ENCODE measurements around the gene ST3GAL3. TPM values are rescaled to one million over a fixed set of nuclear protein-coding genes. Genes with fewer than 3 reads are reported as not detected.
"Not testable (repeated sequence)": the region's sequence is repeated elsewhere in the genome, so short reads cannot be mapped to it uniquely, and the experiment has no call there.

Gene ST3GAL3
- total RNA-seq, 1 experiment from 2014 or later: 4.1 TPM

DNA sequence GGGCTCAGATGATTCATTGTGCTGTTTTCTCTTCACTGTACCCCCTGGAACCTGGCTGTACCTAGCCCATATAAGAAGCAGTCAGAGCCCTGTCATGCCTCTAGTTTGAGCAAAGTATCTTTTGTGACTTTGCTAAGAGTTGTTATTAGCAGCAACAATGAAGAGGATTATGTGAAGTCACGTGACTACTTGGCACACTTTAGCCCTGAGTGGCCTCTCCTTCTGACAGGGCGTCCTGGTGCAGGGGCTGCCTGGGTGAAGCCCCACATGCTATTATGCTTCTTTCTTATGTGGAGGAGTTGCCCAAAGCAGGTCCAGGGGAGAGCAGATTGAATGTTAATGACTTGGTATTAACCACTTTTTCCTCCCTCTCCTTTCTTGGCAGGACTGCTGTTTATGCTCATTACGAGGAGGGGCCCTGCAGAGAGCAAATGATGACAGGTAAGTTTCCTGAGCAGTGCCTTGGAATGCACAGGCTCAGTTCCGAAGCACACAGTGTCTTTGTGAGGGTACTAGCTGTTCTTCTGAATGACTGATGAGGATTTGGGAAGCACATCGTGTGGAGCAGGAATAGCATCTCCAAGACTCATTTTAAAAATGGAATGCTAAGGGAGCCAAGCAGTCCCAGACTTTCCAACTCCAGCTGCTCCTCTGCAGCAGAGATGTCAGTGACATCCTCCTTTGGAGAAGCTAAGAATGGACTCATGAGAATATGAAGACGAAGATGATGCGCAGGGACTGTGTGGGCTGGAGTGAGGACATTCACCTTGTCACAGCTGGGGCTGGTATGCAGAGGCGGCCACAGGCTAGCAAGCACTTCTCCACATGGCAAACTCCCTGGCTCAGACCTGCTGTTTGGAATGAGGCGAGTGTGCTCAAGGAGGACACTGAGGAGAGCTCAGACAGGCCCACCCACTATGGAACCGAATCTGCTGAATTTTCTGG is 15.2 kb upstream of the ST3GAL3 start:
- in situ Hi-C loops (cut with HindIII; ENCODE audit: low pct_unique_long_range_greater_than_20kb, low sequenced_read_pairs): no loop called here
- no peak for DNase-seq (ENCODE audit: low read depth, low spot score)

DNA sequence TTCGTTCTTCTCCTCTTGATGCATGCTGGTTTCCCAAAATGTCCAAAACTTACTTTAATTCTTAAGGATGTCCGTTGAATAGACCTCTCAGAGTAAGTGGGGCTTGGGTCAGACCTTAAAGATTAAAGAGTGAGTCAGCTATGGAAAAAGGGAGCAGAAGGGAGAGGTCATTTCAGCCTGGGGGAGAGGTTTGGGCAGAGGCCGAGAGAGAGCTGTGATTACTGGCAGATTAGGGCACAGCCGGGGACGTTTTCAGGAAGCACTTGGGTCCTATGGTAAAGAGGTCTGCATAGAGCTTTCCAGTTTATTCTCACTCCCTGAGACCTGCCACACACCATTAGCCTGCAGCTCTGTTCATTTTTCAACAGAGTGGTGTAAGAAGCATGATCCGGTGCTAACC is 14.0 kb upstream of the ST3GAL3 start:
- in situ Hi-C loops (cut with HindIII; ENCODE audit: low pct_unique_long_range_greater_than_20kb, low sequenced_read_pairs): no loop called here
- no peak for DNase-seq (ENCODE audit: low read depth, low spot score)

DNA sequence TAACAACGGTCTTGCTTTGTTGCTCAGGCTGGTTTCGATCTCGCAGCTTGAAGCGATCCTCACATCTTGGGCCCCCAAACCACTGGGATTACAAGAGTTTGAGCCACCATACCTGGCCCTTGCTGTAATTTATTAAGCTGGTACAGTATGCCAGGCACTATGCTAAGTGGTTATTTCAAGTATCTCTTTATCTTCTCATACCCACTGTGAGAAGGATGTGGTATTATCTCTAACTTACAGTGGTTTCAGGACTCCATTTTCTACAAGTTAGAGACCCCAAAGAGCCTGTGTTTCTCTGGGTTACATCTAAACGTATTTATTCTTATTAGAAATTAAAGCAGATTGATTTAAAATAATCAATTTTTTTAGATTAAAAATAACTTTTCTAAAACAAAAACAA is 8.1 kb upstream of the ST3GAL3 start:
- no peak for DNase-seq (ENCODE audit: low read depth, low spot score)
- in situ Hi-C loops (cut with HindIII; ENCODE audit: low pct_unique_long_range_greater_than_20kb, low sequenced_read_pairs): no loop called here

DNA sequence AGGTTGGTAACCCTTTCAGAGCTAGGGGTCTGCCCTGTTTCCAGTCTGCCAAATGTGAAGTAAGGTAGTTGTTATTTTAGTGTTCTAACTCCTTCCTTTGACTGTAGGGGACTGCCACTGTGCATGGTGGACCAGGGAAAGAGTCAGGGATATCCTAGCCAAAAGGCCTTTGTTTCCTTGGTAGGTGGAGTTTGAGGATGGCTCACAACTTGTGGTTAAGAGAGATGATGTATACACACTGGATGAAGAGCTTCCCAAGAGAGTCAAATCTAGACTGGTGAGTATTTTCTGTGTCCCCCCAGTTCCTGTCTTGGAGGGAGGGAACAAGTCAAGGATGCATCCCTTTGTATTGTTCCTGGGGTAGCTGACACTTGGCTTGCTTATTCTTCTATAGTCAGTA is 3.5 kb upstream of the ST3GAL3 start:
- in situ Hi-C loops (cut with HindIII; ENCODE audit: low pct_unique_long_range_greater_than_20kb, low sequenced_read_pairs): no loop called here
- DNase-seq (ENCODE audit: low read depth, low spot score): no peak

DNA sequence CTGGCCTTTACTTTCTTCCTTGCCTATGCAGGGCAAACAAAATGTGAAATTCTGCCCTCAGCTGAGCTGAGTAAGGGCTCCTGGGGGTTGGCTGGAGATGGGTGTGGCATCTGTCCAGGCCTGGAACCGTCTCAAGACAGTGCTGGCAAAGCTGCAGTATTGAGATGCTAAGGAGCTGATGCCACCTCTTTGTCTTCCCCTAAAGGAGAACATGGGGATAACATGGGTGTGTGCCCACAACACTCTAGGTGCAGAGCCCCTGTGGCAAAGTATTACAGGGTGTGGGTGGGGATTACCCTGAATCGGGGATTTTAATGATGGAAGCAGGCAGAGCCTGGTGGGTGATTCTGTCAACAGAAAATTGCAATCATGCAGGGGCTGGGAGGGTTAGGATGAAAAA is 2.5 kb upstream of the ST3GAL3 start:
- in situ Hi-C loops (cut with HindIII; ENCODE audit: low pct_unique_long_range_greater_than_20kb, low sequenced_read_pairs): no loop called here
- peak; percentile 5 for DNase-seq (ENCODE audit: low read depth, low spot score)

DNA sequence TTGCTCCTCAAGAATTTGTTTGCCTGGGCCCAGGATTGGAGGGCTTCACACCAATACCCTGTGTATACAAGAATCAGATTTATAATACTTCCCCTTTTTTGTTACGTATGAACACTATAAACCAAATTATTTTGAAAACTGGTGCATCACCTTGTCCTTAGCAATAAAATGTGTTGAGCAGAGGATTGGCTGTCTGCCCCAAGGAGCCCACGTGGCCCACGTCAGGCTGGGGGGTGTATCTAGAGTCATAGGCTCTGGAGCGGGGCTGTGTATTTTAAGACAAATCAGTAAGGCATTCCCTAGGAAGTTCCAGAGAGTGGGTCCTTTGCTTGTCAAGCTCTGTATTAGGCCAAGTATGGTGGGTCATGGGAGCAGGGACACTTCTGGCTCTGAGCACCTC is 2.0 kb upstream of the ST3GAL3 start:
- no peak for DNase-seq (ENCODE audit: low read depth, low spot score)
- in situ Hi-C loops (cut with HindIII; ENCODE audit: low pct_unique_long_range_greater_than_20kb, low sequenced_read_pairs): no loop called here

DNA sequence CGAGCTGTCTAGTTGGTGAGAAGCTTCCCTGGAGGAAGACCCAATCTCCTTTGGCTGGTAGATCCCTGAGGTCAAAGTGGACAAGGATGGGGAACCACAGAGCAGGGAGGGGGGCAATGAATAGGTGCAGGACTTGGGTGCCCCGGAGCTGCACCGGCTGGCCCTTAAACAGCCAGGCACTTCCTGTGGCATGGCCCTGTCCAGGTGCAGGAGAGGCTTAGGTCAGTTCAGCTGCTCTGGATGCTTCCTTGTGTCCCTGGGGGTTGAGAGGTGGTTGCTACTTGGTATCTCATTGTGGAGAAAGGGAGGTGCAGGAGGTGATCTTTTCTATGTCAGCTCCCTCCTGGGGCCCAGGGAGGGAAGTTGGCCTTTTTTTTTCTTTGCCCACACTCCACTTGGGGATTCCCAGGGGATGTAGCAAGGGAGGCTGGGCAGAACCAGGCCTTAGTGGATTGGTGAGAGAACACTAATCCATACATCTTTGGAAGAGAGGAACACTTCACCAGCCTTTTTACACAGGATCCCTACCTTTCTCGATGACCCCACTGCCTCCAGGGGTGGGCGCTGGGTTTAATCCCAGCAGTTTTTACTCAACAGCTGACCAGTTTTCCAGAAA is 1.2 kb upstream of the ST3GAL3 start:
- in situ Hi-C loops (cut with HindIII; ENCODE audit: low pct_unique_long_range_greater_than_20kb, low sequenced_read_pairs): no loop called here
- DNase-seq (ENCODE audit: low read depth, low spot score): no peak

DNA sequence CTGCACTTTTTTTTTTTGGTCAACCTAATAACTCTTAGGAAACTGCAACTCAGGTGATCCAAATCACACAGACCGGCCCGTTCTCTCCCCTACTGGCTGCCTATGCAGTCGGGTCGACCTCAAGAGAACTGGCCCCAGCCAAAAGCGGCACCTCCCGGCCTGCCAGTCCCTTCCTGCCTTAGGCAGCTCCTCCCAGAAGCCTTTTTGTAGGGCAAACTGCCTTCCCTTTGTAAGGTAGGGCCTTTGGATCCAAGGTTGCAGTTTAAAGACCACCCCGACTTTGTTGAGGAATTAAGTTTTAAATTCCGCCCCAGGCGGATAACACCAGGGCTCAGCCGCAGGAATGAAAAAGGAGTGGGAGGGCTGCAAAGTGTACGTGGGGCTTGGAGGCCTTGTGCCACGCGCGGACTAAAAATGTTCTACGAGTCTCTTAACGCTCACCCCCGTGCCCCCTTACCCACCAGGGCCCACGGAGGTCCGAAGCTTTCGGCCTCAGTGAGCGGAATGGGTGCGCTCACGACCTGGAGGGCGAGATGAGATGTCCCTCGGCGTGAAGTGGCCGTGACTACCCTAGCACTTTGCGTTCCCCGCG is 642 bp upstream of the ST3GAL3 start:
- in situ Hi-C loops (cut with HindIII; ENCODE audit: low pct_unique_long_range_greater_than_20kb, low sequenced_read_pairs): no loop called here
- DNase-seq (ENCODE audit: low read depth, low spot score): peak; percentile 37

DNA sequence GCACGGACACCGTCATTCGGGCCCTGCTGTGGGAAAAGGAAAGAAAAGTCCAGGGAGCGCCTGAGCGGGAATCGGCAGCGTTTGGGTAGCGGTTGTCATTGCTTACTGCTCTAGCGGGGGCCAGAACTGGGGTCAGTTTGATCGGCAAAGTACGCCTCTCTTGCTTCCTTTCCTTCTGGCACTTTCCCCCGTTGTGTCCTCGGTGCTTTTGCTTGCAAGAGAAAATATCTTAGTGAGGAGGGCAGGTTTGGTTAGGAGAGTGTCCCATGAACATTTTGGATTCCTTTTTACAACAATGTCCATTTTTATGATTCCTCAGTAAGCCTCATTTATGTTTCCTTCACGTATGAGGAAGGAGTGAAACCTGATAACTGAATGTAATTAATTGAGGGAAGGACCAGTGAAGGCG is 670 bp downstream of the ST3GAL3 start:
- DNase-seq (ENCODE audit: low read depth, low spot score): peak; percentile 26
- in situ Hi-C loops (cut with HindIII; ENCODE audit: low pct_unique_long_range_greater_than_20kb, low sequenced_read_pairs): no loop called here

DNA sequence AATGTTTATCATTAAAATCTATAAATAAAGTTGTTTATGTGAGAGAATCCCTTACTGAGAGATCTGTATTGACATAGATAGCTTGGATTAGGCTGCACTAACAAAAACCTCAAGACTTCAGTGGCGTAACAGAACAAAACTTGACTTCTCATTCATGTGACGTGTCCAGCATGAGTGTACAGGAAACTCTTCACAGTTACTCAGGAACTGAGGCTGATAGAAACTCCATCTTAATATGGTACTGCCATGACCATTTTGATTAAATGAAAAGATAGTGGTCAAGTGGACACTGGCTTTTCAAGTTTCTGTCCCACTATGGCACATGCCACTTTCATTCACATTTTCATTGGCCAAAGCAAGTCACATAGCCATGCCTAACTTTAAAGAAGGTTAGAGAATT is 3.7 kb downstream of the ST3GAL3 start:
- in situ Hi-C loops (cut with HindIII; ENCODE audit: low pct_unique_long_range_greater_than_20kb, low sequenced_read_pairs): no loop called here
- no peak for DNase-seq (ENCODE audit: low read depth, low spot score)

DNA sequence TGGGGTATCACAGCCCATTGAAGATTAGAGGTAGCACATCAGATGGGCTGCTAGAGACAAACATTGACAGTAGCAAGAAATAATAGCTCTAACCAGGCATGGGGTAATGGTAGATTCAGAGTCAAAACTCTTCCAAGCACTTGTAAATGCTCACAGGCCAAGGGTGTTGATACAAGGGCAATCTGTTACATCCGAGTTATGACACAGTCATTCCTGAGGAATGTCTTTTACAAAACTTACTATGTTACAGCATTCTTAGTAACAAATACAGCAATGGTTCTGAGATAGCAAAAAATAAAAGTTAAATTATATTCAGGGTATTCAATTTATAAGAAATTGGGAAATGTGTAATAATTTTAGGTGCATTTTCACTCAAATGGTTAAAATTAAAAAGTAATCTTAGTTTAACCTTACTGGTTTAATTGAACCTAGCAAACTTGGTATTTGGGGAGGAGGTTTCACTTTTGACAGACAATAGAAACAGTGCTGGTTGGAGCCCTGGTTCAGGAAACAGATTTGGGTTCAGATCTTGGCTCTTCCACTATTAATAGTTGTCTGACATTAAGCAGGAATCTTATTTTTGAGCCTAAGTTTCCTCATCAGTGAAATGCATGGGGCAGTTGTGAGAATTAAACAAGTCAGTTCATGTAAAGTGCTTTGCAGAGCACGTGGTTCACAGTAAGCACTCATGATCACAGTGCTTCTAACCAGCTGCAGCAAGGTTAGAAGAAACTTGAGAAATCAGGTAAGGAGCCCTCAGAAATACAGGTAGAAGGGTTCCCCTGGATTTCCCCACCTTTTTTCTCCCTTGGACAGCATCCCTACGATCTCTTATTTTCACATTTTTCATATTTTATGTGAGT is 4.4 kb downstream of the ST3GAL3 start:
- in situ Hi-C loops (cut with HindIII; ENCODE audit: low pct_unique_long_range_greater_than_20kb, low sequenced_read_pairs): no loop called here
- no peak for DNase-seq (ENCODE audit: low read depth, low spot score)

DNA sequence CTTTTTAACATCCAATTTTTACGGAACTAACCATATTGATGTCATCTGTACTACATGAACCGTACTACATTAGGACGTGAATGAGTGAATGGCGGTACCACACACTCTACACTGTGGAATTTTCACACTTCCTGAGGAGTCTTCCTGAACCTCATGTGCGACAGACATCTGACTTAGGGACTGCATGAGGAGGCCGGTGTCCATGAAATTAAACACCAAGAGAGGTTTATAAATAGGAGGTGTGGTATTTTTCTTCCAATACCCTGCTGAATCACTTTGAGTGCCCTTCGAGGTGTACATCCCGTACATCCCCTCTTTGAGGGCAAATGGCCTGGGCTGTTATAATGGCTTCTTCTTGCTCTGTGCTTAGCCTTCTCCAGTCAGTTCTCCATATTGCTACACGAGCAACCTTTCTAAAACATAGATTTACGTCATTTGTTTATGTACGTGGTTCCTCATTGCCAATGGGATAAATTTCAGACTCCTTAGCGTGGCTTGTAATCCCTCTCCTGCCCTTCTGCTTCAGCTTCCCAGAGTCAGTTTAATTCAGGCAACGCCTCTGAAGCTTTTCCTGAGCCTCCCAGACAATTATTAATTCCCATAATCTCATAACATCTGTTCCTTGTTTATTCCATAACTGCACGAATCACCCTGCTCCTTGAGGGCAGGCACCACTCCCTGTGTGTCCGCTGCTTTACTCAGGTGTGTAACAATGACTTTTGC is 9.4 kb downstream of the ST3GAL3 start:
- in situ Hi-C loops (cut with HindIII; ENCODE audit: low pct_unique_long_range_greater_than_20kb, low sequenced_read_pairs): no loop called here

DNA sequence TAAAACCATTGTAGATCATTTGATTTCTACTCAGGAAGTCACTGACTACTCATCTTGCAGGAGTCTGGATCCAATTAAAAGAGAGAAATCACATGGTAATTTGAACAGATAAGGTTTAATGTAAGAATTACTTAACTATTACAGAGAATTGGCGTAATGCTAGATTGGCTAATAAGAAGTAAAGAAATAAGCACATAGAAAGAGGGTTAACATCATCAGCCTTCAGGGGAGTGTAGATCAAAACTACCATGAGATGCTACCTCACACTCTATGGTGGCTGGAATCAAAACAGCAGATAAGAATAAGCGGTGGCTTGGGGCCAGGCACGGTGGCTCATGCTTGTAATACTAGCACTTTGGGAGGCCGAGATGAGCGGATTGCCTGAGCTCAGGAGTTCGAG is 11.7 kb downstream of the ST3GAL3 start:
- DNase-seq (ENCODE audit: low read depth, low spot score): no peak
- in situ Hi-C loops (cut with HindIII; ENCODE audit: low pct_unique_long_range_greater_than_20kb, low sequenced_read_pairs): no loop called here

More for the DNA sequence above, 9.4 kb downstream of the ST3GAL3 start:
- no peak for DNase-seq (ENCODE audit: low read depth, low spot score)

DNA sequence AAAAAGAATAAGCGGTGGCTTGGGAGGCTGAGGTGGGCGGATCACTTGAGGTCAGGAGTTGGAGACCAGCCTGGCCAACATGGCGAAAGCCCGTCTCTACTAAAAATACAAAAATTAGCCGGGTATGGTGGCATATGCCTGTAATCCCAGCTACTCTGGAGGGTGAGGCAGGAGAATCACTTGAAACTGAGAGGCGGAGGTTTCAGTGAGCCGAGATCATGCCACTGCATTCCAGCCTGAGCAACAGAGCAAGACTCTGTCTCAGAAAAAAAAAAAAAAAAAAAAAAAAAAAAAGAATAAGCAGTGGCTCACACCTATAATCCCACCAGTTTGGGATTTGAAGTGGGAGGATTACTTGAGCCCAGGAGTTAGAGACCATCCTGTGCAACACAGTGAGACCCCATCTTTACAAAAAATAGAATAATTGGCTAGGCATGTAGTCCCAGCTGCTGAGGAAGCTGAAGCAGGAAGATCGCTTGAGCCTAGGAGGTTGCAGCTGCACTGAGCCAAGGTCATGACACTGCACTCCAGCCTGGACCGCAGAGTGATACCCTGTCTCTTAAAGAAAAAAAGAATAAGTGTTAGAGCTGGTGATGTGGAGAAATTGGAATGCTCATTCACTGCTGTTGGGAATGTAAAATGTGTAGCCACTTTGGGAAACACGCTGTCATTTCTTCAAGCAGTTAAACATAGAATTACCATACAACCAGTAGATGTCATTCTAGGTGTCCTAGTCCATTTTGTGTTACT is 12.5 kb downstream of the ST3GAL3 start:
- in situ Hi-C loops (cut with HindIII; ENCODE audit: low pct_unique_long_range_greater_than_20kb, low sequenced_read_pairs); DNase-seq (ENCODE audit: low read depth, low spot score): not testable (repeated sequence)

DNA sequence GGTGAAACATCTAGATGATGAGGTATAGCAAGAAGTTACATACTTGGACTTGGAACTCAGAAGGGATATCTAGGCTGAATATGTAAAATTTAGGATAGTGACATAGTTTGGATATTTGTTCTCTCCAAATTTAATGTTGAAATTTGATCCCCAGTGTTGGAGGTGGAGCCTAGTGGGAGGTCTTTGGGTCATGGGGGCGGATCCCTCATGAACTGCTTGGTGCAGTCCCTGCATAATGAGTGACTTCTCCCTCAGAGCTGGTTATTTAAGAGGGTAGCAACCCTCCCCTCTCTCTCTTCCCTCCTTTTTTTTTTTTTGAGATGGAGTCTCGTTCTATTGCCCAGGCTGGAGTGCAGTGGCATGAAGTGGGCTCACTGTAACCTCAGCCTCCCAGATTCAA is 15.5 kb downstream of the ST3GAL3 start:
- in situ Hi-C loops (cut with HindIII; ENCODE audit: low pct_unique_long_range_greater_than_20kb, low sequenced_read_pairs): no loop called here
- no peak for DNase-seq (ENCODE audit: low read depth, low spot score)

DNA sequence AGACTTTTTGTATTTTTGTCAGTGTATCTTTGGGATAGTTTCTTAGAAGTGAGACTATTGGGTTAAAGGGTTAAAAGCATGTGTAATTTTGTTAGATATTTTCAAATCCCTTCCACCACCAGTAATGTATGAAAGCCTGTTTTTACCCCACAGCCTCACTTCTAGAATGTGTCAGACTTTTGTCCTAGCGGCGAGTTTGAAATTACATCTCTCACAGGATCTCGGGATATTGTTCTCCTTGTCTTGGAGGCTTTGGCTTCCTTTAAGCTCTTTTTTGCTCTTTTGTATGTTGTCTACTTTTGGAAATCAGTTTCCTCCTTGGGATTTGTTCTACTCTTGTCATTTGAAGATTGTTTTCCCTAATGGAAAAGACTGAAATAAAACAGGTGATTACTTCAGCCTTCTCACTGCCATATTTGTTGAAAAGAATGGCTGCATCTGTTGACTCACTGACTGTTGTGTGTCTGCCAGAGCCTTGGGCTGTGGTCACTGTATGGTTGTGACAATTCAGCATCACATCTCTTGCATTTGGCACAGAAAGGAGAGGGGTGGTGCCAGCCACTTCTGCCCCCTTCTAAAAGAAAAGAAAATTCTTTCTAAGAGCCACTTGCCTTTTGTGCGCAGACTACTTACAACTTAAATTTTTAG is 22.6 kb downstream of the ST3GAL3 start:
- in situ Hi-C loops (cut with HindIII; ENCODE audit: low pct_unique_long_range_greater_than_20kb, low sequenced_read_pairs): no loop called here
- peak; percentile 30 for DNase-seq (ENCODE audit: low read depth, low spot score)

Measured in SK-MEL-5 (cell line).